Sigmoid colon (tissue), 7 donors: ENCODE data around the gene NBPF1. TPM values are rescaled to one million over a fixed set of nuclear protein-coding genes. Genes with fewer than 3 reads are reported as not detected.
A peak's percentile ranks its signal among the peaks of the same experiment; 100 is the strongest.
"Not testable (repeated sequence)": the region's sequence is repeated elsewhere in the genome, so short reads cannot be mapped to it uniquely, and the experiment has no call there.

Experiments
- DNase-seq: peaks from one replicate; pipeline ENCODE4 v3.0.0-alpha.2; 2019
- H3K27ac ChIP-seq, 4 donors: fragments of 200-600 bp; sonication (generic); one replicate each; pipeline ENCODE4 v1.5.1; 2016 to 2019; ENCODE audit warnings: mild to moderate bottlenecking in 1 of 4
- H3K27me3 ChIP-seq, 3 donors: fragments of 200-600 bp; sonication (generic); one replicate each; pipeline ENCODE4 v1.5.1; 2019; ENCODE audit warnings: mild to moderate bottlenecking in 1 of 3
- H3K36me3 ChIP-seq, 4 donors: fragments of 200-600 bp; sonication (generic); one replicate each; pipeline ENCODE4 v1.5.1; 2016 to 2019
- H3K4me1 ChIP-seq, 4 donors: fragments of 200-600 bp; sonication (generic); one replicate each; pipeline ENCODE4 v1.5.1; 2017 to 2019
- H3K4me3 ChIP-seq, 4 donors: fragments of 200-600 bp; sonication (generic); one replicate each; pipeline ENCODE4 v1.5.1; 2017 to 2019; ENCODE audit warnings: mild to moderate bottlenecking in 2 of 4, moderate library complexity in 1 of 4
- H3K9me3 ChIP-seq, 4 donors: fragments of 200-600 bp in 3 of 4; sonication (generic) in 3 of 4; one replicate each; pipeline versions ENCODE4 v1.5.1 to v1.6.1; 2013 to 2019
- whole genome bisulfite sequencing, 2 donors: extraction: QIAGEN DNeasy Blood & Tissue Kit; methylation state at CpG; one replicate each; pipeline ENCODE4 v1.1.7; 2013; 5-methylcytosine and 5-hydroxymethylcytosine counted together
- intact Hi-C: fragments of 100-400 bp; cut with DNase I; formaldehyde crosslinking; loops from one replicate; pipeline ENCODE4 v1.15.1; 2023
- polyA plus RNA-seq, 3 donors: library from polyadenylated mRNA; stranded (reverse); fragments of 200-250 nt; gene quantifications; one replicate each; pipeline ENCODE4 v1.2.3, GENCODE V29; 2013
- total RNA-seq, 4 donors: library from RNA; depleted of rRNA; stranded (reverse); fragments of >200 nt; gene quantifications; one replicate each; pipeline ENCODE4 v1.1.0, GENCODE V29; 2016
- donor health status: healthy with polysubstance abuse.
- donor health status: Bipolar disorder and iron deficiency.
- donor health status: healthy.

The NBPF1 gene
- total and polyA plus RNA-seq, 7 donors = 12.1 to 80.9 (median 32.9) TPM

DNA sequence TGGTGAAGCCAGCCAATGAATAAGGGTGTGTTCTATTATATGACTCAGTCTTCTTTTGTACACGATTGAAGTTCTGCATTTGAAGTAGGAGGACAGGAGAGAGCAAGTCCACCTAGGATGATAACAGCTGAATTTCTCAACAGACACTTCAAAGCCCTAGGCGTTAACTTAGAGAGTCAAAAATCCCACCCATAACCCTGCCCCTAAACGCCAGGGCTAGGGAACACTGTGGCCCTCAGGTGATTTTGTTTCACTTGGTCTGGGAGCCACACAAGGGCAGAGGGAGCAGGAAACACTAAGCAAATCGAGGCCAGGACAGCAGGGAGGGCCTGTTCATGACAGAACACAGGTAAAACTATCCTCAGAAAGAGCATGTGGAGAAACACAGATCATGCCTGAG lies 52.3 kb downstream of the NBPF1 start:
- DNase-seq, H3K4me3 ChIP-seq, H3K4me1 ChIP-seq, intact Hi-C loops, H3K27me3 ChIP-seq, H3K27ac ChIP-seq, H3K9me3 ChIP-seq, H3K36me3 ChIP-seq: not testable (repeated sequence)
- 75 to 85% methylated on average over 3 of the region's 4 CpGs for WGBS, 2 donors

DNA sequence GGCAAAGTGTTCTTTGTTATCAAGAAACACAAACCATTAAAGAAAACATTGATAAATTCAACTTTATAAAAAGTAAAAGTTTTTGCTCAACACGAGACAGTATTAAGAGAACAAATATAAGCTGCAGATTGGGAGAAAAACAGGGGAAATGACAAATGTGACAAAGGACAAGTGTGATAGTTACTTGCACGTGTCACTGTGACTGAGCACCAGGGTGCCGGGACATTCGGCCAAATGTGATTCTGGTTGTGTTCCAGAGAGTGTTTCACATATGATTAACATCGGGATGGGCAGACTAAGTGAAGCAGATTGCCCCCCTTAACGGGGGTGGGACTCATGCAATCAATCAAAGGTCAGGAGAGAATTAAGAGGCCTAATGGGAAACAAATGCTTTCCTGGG lies 52.9 kb downstream of the NBPF1 start:
- H3K4me3 ChIP-seq, H3K36me3 ChIP-seq, DNase-seq, intact Hi-C loops, H3K9me3 ChIP-seq, H3K27ac ChIP-seq, H3K4me1 ChIP-seq, H3K27me3 ChIP-seq: not testable (repeated sequence)
- 86 to 90% methylated on average over 4 of the region's 6 CpGs for WGBS, 2 donors

DNA sequence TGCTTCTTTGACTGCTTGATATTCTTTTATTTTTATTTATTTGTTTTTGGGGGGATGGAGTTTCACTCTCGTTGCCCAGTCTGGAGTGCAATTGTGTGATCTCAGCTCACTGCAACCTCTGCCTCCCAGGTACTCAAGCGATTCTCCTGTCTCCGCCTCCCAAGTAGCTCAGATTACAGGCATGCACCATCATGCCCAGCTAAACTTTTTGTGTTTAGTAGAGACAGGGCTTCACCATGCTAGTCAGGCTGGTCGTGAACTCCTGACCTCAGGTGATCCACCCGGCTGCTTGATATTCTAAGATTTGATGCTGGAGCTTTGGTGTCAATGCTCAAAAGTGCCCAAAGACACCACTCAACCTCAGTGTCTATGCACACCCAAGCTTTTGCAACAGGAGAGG lies 53.7 kb downstream of the NBPF1 start:
- H3K27ac ChIP-seq, H3K4me1 ChIP-seq, DNase-seq, H3K9me3 ChIP-seq, H3K4me3 ChIP-seq, H3K36me3 ChIP-seq, intact Hi-C loops, H3K27me3 ChIP-seq: not testable (repeated sequence)
- whole genome bisulfite sequencing, 2 donors = no CpG with 5 or more reads among the region's 5 CpGs

GRCh38 chr1:16557034-16557433 lies 56.3 kb downstream of the NBPF1 start:
- H3K27me3 ChIP-seq, H3K27ac ChIP-seq, DNase-seq, H3K9me3 ChIP-seq, H3K4me1 ChIP-seq, intact Hi-C loops, H3K36me3 ChIP-seq, H3K4me3 ChIP-seq: not testable (repeated sequence)
- 95 to 96% methylated on average over 3 of the region's 3 CpGs for WGBS, 2 donors

- H3K27ac ChIP-seq, H3K27me3 ChIP-seq, H3K9me3 ChIP-seq, H3K4me1 ChIP-seq, intact Hi-C loops, H3K36me3 ChIP-seq, H3K4me3 ChIP-seq, DNase-seq: not testable (repeated sequence)
- 93 to 95% methylated on average over 9 to 10 of the region's 11 CpGs for WGBS, 2 donors
Observed at GRCh38 chr1:16553244-16553643, 60.1 kb downstream of the NBPF1 start.

DNA sequence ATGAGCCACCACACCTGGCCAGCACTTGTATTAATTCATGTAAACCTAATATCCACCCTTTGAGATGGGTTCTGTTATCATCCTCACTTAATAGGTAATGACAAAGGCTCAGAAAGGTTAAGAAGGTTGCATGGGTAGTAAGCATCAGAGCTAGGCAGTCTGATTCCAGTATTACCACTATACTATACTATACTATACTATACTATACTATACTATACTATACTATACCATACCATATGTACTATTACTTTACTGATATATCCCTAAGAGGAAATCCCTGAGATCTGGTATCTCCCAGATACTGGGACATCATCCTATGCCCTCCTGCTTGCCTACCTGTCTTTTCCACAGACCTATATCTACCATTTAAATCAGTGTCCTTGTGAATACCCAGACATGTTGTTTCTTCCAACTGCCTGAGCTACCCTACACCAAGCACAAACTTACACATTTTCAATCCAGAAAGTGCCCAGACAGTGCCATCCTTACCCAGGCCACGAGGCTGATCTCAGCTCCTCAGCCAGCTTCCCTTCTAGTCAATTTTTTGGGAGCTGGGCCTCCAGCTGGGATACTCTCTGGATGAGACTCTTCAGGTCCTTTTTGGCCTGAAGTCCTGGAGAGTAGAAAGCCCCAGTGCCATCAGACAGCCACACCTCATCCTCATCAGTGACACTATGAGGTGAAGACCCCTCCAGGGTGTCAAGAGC lies 63.0 kb downstream of the NBPF1 start:
- H3K27ac ChIP-seq, intact Hi-C loops, H3K4me3 ChIP-seq, H3K9me3 ChIP-seq, H3K27me3 ChIP-seq, H3K36me3 ChIP-seq, DNase-seq, H3K4me1 ChIP-seq: not testable (repeated sequence)
- WGBS, 2 donors = 64 to 65% methylated on average over 1 of the region's 1 CpG

DNA sequence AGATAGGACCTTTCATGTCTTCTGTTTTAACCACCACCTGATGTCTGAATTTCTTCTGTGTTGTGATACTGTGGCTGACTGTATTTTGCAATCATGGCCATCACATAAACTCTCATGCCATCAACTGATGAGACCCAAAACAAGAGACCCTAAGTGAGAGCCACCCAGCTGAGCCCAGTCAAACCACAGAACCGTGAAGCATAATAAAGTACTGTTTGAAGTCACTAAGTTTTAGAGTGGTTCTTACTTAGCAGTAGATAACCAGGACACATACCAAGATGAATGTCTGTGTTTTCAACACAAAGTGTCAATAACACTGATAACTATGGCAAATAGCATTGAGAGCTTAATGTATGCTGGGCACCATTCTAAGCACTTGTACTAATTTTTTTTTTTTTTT lies 63.8 kb downstream of the NBPF1 start:
- intact Hi-C loops, DNase-seq, H3K27me3 ChIP-seq, H3K36me3 ChIP-seq, H3K4me1 ChIP-seq, H3K9me3 ChIP-seq, H3K4me3 ChIP-seq, H3K27ac ChIP-seq: not testable (repeated sequence)
- WGBS, 2 donors = 52 to 66% methylated on average over 1 of the region's 1 CpG

DNA sequence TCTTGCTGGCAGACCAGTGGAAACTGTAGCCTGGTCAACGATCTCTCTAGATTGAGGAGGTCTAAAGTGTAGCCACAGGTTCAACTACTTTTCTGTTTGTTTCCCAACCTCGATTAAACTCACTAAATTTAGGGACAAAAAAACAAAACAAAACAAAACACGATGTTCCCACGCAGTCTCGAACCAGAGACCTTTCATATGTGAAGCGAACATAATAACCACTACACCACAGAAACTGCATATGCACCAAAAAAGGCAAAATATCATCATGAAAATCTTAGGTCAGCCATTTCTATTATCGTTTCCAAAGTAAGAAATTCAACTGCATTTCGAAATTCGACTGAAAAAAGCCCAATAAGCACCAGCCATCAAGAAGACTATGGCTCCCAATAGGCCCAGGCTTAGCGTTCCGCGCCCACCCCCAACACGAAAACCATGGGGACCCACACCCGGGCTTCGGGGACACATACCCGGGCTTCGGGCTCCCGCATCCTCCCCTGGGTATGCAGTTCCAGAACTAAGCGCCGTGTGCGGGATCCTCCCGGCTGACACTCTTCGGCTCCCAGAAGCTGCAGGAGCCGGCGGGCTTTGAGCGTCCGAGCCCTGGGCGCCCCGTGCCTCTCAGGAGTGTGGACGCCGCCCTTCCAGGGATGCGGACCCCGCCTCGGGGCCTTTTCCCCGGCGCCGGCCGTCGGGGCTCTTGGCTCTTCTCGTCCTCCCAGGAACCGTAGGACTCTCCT lies 65.7 kb downstream of the NBPF1 start:
- H3K9me3 ChIP-seq, H3K27ac ChIP-seq, H3K4me3 ChIP-seq, DNase-seq, H3K36me3 ChIP-seq, H3K4me1 ChIP-seq, intact Hi-C loops, H3K27me3 ChIP-seq: not testable (repeated sequence)
- WGBS, 2 donors = 76 to 77% methylated on average over 7 to 27 of the region's 41 CpGs

DNA sequence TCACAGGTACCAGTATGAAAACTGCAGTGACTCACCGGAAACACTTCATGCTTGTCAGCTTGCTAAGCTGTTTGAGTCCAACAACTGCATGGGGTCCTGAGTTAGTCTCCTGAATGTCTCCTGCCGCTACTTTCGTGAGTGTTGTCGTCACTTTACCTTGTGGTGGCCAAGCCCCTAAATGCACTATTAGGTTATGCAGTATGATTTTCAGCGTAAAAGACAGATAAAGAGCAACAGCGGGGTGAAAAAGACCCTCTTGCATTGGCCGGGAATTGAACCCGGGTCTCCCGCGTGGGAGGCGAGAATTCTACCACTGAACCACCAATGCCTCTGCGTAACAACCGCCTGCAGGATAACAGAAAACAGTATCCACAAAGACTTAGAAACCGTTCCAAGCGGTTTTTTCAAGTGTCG lies 67.7 kb downstream of the NBPF1 start:
- H3K4me1 ChIP-seq, H3K9me3 ChIP-seq, H3K4me3 ChIP-seq, H3K27me3 ChIP-seq, H3K27ac ChIP-seq, intact Hi-C loops, H3K36me3 ChIP-seq, DNase-seq: not testable (repeated sequence)
- WGBS, 2 donors = 57 to 58% methylated on average over 11 to 12 of the region's 16 CpGs

GRCh38 chr1:16540421-16540893 lies 72.9 kb downstream of the NBPF1 start:
- H3K36me3 ChIP-seq, H3K27ac ChIP-seq, H3K4me3 ChIP-seq, DNase-seq, H3K4me1 ChIP-seq, H3K27me3 ChIP-seq, H3K9me3 ChIP-seq, intact Hi-C loops: not testable (repeated sequence)
- WGBS, 2 donors = 0% methylated on average over 1 to 2 of the region's 2 CpGs

- H3K27ac ChIP-seq, H3K9me3 ChIP-seq, H3K4me3 ChIP-seq, intact Hi-C loops, DNase-seq, H3K36me3 ChIP-seq: not testable (repeated sequence)
- peaks cover 0 to 11% (median 7%) of the 10 kb centered on the region in 4 donors for H3K4me1 ChIP-seq
- WGBS, 2 donors = 73 to 96% methylated on average over 5 of the region's 6 CpGs
- peaks cover 0 to 28% (median 14%) of the 10 kb centered on the region in 3 donors for H3K27me3 ChIP-seq
Observed at GRCh38 chr1:16537528-16537927, 75.8 kb downstream of the NBPF1 start.

DNA sequence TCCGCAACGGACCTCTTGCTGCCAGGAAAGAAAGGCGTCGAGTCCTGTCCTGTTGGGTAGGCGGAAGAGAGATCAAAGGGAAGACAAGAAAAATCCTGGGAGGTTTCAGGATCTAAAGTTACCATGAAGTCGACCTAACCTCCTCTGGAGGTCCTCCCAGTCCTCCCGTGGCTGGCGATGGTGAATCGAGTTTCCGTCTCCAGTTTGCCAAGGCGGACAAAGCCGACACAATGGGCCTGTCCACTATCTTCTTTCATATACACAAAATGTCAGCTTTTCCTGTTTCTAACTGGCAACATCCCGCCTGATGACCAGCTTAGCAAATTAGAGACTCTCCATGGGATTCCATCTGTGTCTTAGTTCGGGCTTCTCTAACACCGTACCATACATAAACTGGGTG lies 76.6 kb downstream of the NBPF1 start:
- H3K36me3 ChIP-seq, H3K9me3 ChIP-seq, intact Hi-C loops, H3K4me3 ChIP-seq, H3K27ac ChIP-seq, DNase-seq: not testable (repeated sequence)
- Histone ChIP-seq H3K27me3 (peaks cover 0 to 35% (median 21%) of the 10 kb centered on the region in 3 donors), H3K4me1 (peaks cover 0 to 11% (median 7%) of the 10 kb centered on the region in 4 donors)
- WGBS, 2 donors = 86 to 88% methylated on average over 15 of the region's 15 CpGs

- H3K36me3 ChIP-seq, H3K27ac ChIP-seq, H3K9me3 ChIP-seq, DNase-seq, intact Hi-C loops: not testable (repeated sequence)
- H3K27me3 ChIP-seq = peaks cover 0 to 42% (median 30%) of the 10 kb centered on the region in 3 donors
- H3K4me1 ChIP-seq = peaks cover 0 to 11% (median 7%) of the 10 kb centered on the region in 4 donors
- WGBS, 2 donors = 63 to 73% methylated on average over 22 of the region's 22 CpGs
- H3K4me3 ChIP-seq = peak overlapping the region in 1 of 4 donors; percentile 19
Observed at GRCh38 chr1:16535898-16536297, 77.5 kb downstream of the NBPF1 start.
